ENCODE data around the gene NUTM2A. TPM values are rescaled to one million over a fixed set of nuclear protein-coding genes. Genes with fewer than 3 reads are reported as not detected.
A peak's percentile ranks its signal among the peaks of the same experiment; 100 is the strongest.
"Not testable (repeated sequence)": the region's sequence is repeated elsewhere in the genome, so short reads cannot be mapped to it uniquely, and the experiment has no call there.

The NUTM2A gene
- total RNA-seq (1 to 10 TPM; 1.0 to 1.7 TPM), total RNA-seq (0.15 to 0.93 reads per million in 2 donors)

- not testable (repeated sequence) for H3K4me1 Mint-ChIP-seq; H3K27ac Mint-ChIP-seq; H3K4me3 Mint-ChIP-seq; H3K36me3 Mint-ChIP-seq (ENCODE audit: low read depth); DNase-seq; H3K9me3 ChIP-seq (ENCODE audit: control insufficient read depth, low read length, poor library complexity, severe bottlenecking); ATAC-seq; H3K27me3 Mint-ChIP-seq
Measured at GRCh38 chr10:87225148-87225547, at the start of gene NUTM2A. Gene NUTM2A (plus strand): TSS chr10:87225448. CDS start chr10:87225831, 383 bp downstream.

- not testable (repeated sequence) for H3K27me3 Mint-ChIP-seq; H3K4me1 Mint-ChIP-seq; ATAC-seq; H3K27ac Mint-ChIP-seq; H3K4me3 Mint-ChIP-seq; H3K9me3 ChIP-seq (ENCODE audit: control insufficient read depth, low read length, poor library complexity, severe bottlenecking); DNase-seq; H3K36me3 Mint-ChIP-seq (ENCODE audit: low read depth)
Measured at GRCh38 chr10:87177587-87177986, 47.7 kb upstream of the NUTM2A start.

GRCh38 chr10:87184421-87184820 lies 40.8 kb upstream of the NUTM2A start:
- peak; percentile 33 for ATAC-seq
- H3K27me3 Mint-ChIP-seq; H3K9me3 ChIP-seq (ENCODE audit: control insufficient read depth, low read length, poor library complexity, severe bottlenecking); H3K4me1 Mint-ChIP-seq; DNase-seq; H3K4me3 Mint-ChIP-seq; H3K27ac Mint-ChIP-seq; H3K36me3 Mint-ChIP-seq (ENCODE audit: low read depth): not testable (repeated sequence)

GRCh38 chr10:87186016-87186415 lies 39.2 kb upstream of the NUTM2A start:
- not testable (repeated sequence) for ATAC-seq; H3K27ac Mint-ChIP-seq; DNase-seq; H3K36me3 Mint-ChIP-seq (ENCODE audit: low read depth); H3K4me3 Mint-ChIP-seq; H3K9me3 ChIP-seq (ENCODE audit: control insufficient read depth, low read length, poor library complexity, severe bottlenecking); H3K27me3 Mint-ChIP-seq; H3K4me1 Mint-ChIP-seq

- not testable (repeated sequence) for H3K27ac Mint-ChIP-seq; H3K36me3 Mint-ChIP-seq (ENCODE audit: low read depth); H3K9me3 ChIP-seq (ENCODE audit: control insufficient read depth, low read length, poor library complexity, severe bottlenecking); DNase-seq; H3K4me3 Mint-ChIP-seq; ATAC-seq; H3K4me1 Mint-ChIP-seq; H3K27me3 Mint-ChIP-seq
Measured at GRCh38 chr10:87187573-87187972, 37.7 kb upstream of the NUTM2A start.

GRCh38 chr10:87191841-87192240 lies 33.4 kb upstream of the NUTM2A start:
- DNase-seq; H3K4me3 Mint-ChIP-seq; H3K27me3 Mint-ChIP-seq; H3K4me1 Mint-ChIP-seq; H3K9me3 ChIP-seq (ENCODE audit: control insufficient read depth, low read length, poor library complexity, severe bottlenecking); H3K27ac Mint-ChIP-seq; H3K36me3 Mint-ChIP-seq (ENCODE audit: low read depth); ATAC-seq: not testable (repeated sequence)

- peak overlapping the region; percentile 43 for H3K4me3 Mint-ChIP-seq
- not testable (repeated sequence) for H3K9me3 ChIP-seq (ENCODE audit: control insufficient read depth, low read length, poor library complexity, severe bottlenecking); H3K27me3 Mint-ChIP-seq; DNase-seq; H3K36me3 Mint-ChIP-seq (ENCODE audit: low read depth); H3K4me1 Mint-ChIP-seq
- H3K27ac Mint-ChIP-seq, result peak overlapping the region; percentile 29
- ATAC-seq, result peak; percentile 76
Measured at GRCh38 chr10:87200924-87201323, 24.3 kb upstream of the NUTM2A start.

- H3K27me3 Mint-ChIP-seq, H3K27ac Mint-ChIP-seq, H3K4me3 Mint-ChIP-seq: not testable (repeated sequence)
Measured at GRCh38 chr10:87204801-87205200, 20.4 kb upstream of the NUTM2A start.

GRCh38 chr10:87206922-87207321 lies 18.3 kb upstream of the NUTM2A start:
- not testable (repeated sequence) for H3K27me3 Mint-ChIP-seq; H3K4me3 Mint-ChIP-seq; H3K36me3 Mint-ChIP-seq (ENCODE audit: low read depth); DNase-seq; ATAC-seq; H3K9me3 ChIP-seq (ENCODE audit: control insufficient read depth, low read length, poor library complexity, severe bottlenecking)
- H3K27ac Mint-ChIP-seq, result peak overlapping the region; percentile 60
- peaks cover 13% of the 10 kb centered on the region for H3K4me1 Mint-ChIP-seq

More at GRCh38 chr10:87204801-87205200, 20.4 kb upstream of the NUTM2A start:
- H3K36me3 Mint-ChIP-seq (ENCODE audit: low read depth); H3K9me3 ChIP-seq (ENCODE audit: control insufficient read depth, low read length, poor library complexity, severe bottlenecking); ATAC-seq; DNase-seq: not testable (repeated sequence)
- H3K4me1 Mint-ChIP-seq, result peaks cover 13% of the 10 kb centered on the region

GRCh38 chr10:87210309-87210708 lies 14.9 kb upstream of the NUTM2A start:
- H3K4me3 Mint-ChIP-seq; DNase-seq; ATAC-seq; H3K27me3 Mint-ChIP-seq; H3K9me3 ChIP-seq (ENCODE audit: control insufficient read depth, low read length, poor library complexity, severe bottlenecking); H3K27ac Mint-ChIP-seq; H3K36me3 Mint-ChIP-seq (ENCODE audit: low read depth): not testable (repeated sequence)
- peaks cover 12% of the 10 kb centered on the region for H3K4me1 Mint-ChIP-seq

GRCh38 chr10:87211848-87212247 lies 13.4 kb upstream of the NUTM2A start:
- not testable (repeated sequence) for DNase-seq; H3K4me3 Mint-ChIP-seq; H3K27ac Mint-ChIP-seq; H3K27me3 Mint-ChIP-seq; ATAC-seq; H3K9me3 ChIP-seq (ENCODE audit: control insufficient read depth, low read length, poor library complexity, severe bottlenecking); H3K36me3 Mint-ChIP-seq (ENCODE audit: low read depth)
- peaks cover 12% of the 10 kb centered on the region for H3K4me1 Mint-ChIP-seq

- H3K4me1 Mint-ChIP-seq; H3K27me3 Mint-ChIP-seq; H3K9me3 ChIP-seq (ENCODE audit: control insufficient read depth, low read length, poor library complexity, severe bottlenecking); DNase-seq; H3K27ac Mint-ChIP-seq; H3K36me3 Mint-ChIP-seq (ENCODE audit: low read depth); H3K4me3 Mint-ChIP-seq: not testable (repeated sequence)
- peak; percentile 60 for ATAC-seq
Measured at GRCh38 chr10:87213150-87213765, 12.0 kb upstream of the NUTM2A start.

- DNase-seq, result not testable (repeated sequence)
Measured at GRCh38 chr10:87213806-87214205, 11.4 kb upstream of the NUTM2A start.

GRCh38 chr10:87216120-87216519 lies 9.1 kb upstream of the NUTM2A start:
- not testable (repeated sequence) for H3K4me3 Mint-ChIP-seq; ATAC-seq; DNase-seq; H3K27ac Mint-ChIP-seq; H3K9me3 ChIP-seq (ENCODE audit: control insufficient read depth, low read length, poor library complexity, severe bottlenecking); H3K27me3 Mint-ChIP-seq; H3K36me3 Mint-ChIP-seq (ENCODE audit: low read depth)
- peaks cover 12% of the 10 kb centered on the region for H3K4me1 Mint-ChIP-seq

More at GRCh38 chr10:87213806-87214205, 11.4 kb upstream of the NUTM2A start:
- not testable (repeated sequence) for H3K27ac Mint-ChIP-seq; H3K4me1 Mint-ChIP-seq; ATAC-seq; H3K27me3 Mint-ChIP-seq; H3K9me3 ChIP-seq (ENCODE audit: control insufficient read depth, low read length, poor library complexity, severe bottlenecking); H3K36me3 Mint-ChIP-seq (ENCODE audit: low read depth); H3K4me3 Mint-ChIP-seq
